Activated CD4-positive, alpha-beta memory T cell treated with anti-CD3 and anti-CD28 coated beads for 36 hours (primary cell): ENCODE data around the gene RNGTT. TPM values are rescaled to one million over a fixed set of nuclear protein-coding genes. Genes with fewer than 3 reads are reported as not detected.
A peak's percentile ranks its signal among the peaks of the same experiment; 100 is the strongest.

ENCODE experiments used
- CTCF ChIA-PET: fragments of 350-600 bp; sonication (Branson Sonifier 250); formaldehyde crosslinking; loops from one replicate; lab custom pipeline; 2021; ENCODE audit warnings: antibody characterized with exemption, inconsistent platforms; lab: Charles Lee
- POLR2A ChIA-PET: fragments of 350-600 bp; sonication (Branson Sonifier 250); formaldehyde crosslinking; loops from one replicate; lab custom pipeline; 2021; ENCODE audit warnings: antibody characterized with exemption; lab: Charles Lee
- DNase-seq: peaks from one replicate; pipeline ENCODE4 v3.0.0-alpha.2; 2020
- H3K27ac Mint-ChIP-seq: one replicate; pipeline ENCODE4 v1.8.0; 2021; ENCODE audit warnings: mixed read lengths
- H3K27me3 Mint-ChIP-seq: one replicate; pipeline ENCODE4 v1.8.0; 2021; ENCODE audit warnings: mixed read lengths
- H3K36me3 Mint-ChIP-seq: one replicate; pipeline ENCODE4 v1.8.0; 2021; ENCODE audit warnings: mixed read lengths
- H3K4me1 Mint-ChIP-seq: one replicate; pipeline ENCODE4 v1.8.0; 2021; ENCODE audit warnings: low read depth, mixed read lengths
- H3K4me3 Mint-ChIP-seq: one replicate; pipeline ENCODE4 v1.8.0; 2021; ENCODE audit warnings: mild to moderate bottlenecking, mixed read lengths
- H3K9me3 Mint-ChIP-seq: one replicate; pipeline ENCODE4 v1.8.0; 2021; ENCODE audit warnings: mixed read lengths
- intact Hi-C: fragments of 100-400 bp; cut with micrococcal nuclease; formaldehyde crosslinking; loops from one replicate; pipeline ENCODE4 v1.15.1; 2023
- total RNA-seq, 2 experiments: library from RNA; stranded (reverse); gene quantifications; one replicate each; pipeline ENCODE4 v1.2.3, GENCODE V29; 2021

The RNGTT gene
- total RNA-seq, 2 experiments from 2014 or later = 21.3 to 22.0 TPM

GRCh38 chr6:88870717-88871330 lies 92.6 kb downstream of the RNGTT start:
- Mint-ChIP-seq H3K4me3 (no peak overlapping the region), H3K27me3 (no peaks in the 10 kb centered on the region), H3K36me3 (peaks cover 3% of the 10 kb centered on the region), H3K27ac (no peak overlapping the region), H3K4me1 (peaks cover 25% of the 10 kb centered on the region), H3K9me3 (no peaks in the 10 kb centered on the region)
- CTCF ChIA-PET = interaction anchor here (0.6 to 3.0 kb wide), 22 partner anchors 9 to 1477 kb away, joined by 3 to 16 read pairs (median 4); no protein-coding TSS in a partner anchor
- peak; percentile 17 for DNase-seq
- intact Hi-C loops = loop anchor here (1.0 to 5.0 kb wide), 3 partner anchors 89 to 1398 kb away; no protein-coding TSS in a partner anchor
- POLR2A ChIA-PET = no interaction called here

GRCh38 chr6:88869263-88870020 lies 94.0 kb downstream of the RNGTT start:
- no peak overlapping the region for H3K4me3 Mint-ChIP-seq
- H3K27ac Mint-ChIP-seq = no peak overlapping the region
- DNase-seq = no peak
- H3K9me3 Mint-ChIP-seq = no peaks in the 10 kb centered on the region
- peaks cover 3% of the 10 kb centered on the region for H3K36me3 Mint-ChIP-seq
- CTCF ChIA-PET = interaction anchor here (0.7 to 3.0 kb wide), 5 partner anchors 18 to 1496 kb away, joined by 3 to 16 read pairs (median 5); no protein-coding TSS in a partner anchor
- POLR2A ChIA-PET = no interaction called here
- H3K27me3 Mint-ChIP-seq = no peaks in the 10 kb centered on the region
- intact Hi-C loops = loop anchor here (1.0 to 10.0 kb wide), 4 partner anchors 87 to 1396 kb away; no protein-coding TSS in a partner anchor
- peaks cover 35% of the 10 kb centered on the region for H3K4me1 Mint-ChIP-seq

- DNase-seq = no peak
- intact Hi-C loops = loop anchor here (10.0 kb wide), 1 partner anchor 213 kb away; no protein-coding TSS in a partner anchor
- CTCF ChIA-PET = interaction anchor here (0.8 to 1.1 kb wide), 3 partner anchors 32 to 1475 kb away, joined by 3 to 6 read pairs (median 4); no protein-coding TSS in a partner anchor
These were observed 95.3 kb downstream of the RNGTT start for GRCh38 chr6:88867841-88868731.

DNA sequence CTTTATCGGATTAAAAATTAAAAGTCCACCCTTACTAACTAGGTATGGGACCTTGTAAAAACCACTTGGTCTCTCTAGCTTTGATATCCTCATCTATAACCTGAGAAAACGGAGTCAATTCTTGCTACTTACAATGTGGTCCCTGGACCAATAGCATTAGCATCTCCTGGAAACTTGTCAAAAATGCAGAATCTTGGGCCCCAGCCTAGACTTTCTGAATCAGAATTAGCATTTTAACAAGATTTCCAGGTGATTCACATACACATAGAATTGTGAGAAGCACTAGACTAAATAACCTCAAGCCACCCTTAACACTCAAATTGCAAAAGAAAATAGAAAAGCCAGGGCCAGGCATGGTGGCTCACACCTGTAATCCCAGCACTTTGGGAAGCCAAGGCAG lies 96.6 kb downstream of the RNGTT start:
- intact Hi-C loops = loop anchor here (10.0 kb wide), 1 partner anchor 212 kb away; no protein-coding TSS in a partner anchor
- POLR2A ChIA-PET = no interaction called here

More at GRCh38 chr6:88867841-88868731, 95.3 kb downstream of the RNGTT start:
- Mint-ChIP-seq H3K4me3 (no peak overlapping the region), H3K4me1 (peaks cover 33% of the 10 kb centered on the region), H3K9me3 (no peaks in the 10 kb centered on the region), H3K27me3 (no peaks in the 10 kb centered on the region), H3K27ac (no peak overlapping the region), H3K36me3 (peaks cover 3% of the 10 kb centered on the region)
- POLR2A ChIA-PET = no interaction called here

GRCh38 chr6:88865275-88865674 lies 98.1 kb downstream of the RNGTT start:
- Mint-ChIP-seq H3K27me3 (no peaks in the 10 kb centered on the region), H3K4me3 (no peak overlapping the region), H3K4me1 (peaks cover 28% of the 10 kb centered on the region), H3K9me3 (no peaks in the 10 kb centered on the region), H3K36me3 (peaks cover 12% of the 10 kb centered on the region), H3K27ac (no peak overlapping the region)
- ChIA-PET CTCF (interaction anchor here (0.7 kb wide), 1 partner anchor 890 kb away, joined by 3 read pairs; no protein-coding TSS in a partner anchor), POLR2A (no interaction called here)
- intact Hi-C loops = loop anchor here (10.0 kb wide), 1 partner anchor 210 kb away; no protein-coding TSS in a partner anchor
- no peak for DNase-seq

More for the DNA sequence above, 96.6 kb downstream of the RNGTT start:
- Mint-ChIP-seq H3K9me3 (no peaks in the 10 kb centered on the region), H3K27ac (no peak overlapping the region), H3K27me3 (no peaks in the 10 kb centered on the region), H3K36me3 (peaks cover 12% of the 10 kb centered on the region), H3K4me1 (peaks cover 28% of the 10 kb centered on the region), H3K4me3 (no peak overlapping the region)
- no peak for DNase-seq
- CTCF ChIA-PET = no interaction called here

GRCh38 chr6:88864359-88865054 lies 98.9 kb downstream of the RNGTT start:
- peaks cover 28% of the 10 kb centered on the region for H3K4me1 Mint-ChIP-seq

DNA sequence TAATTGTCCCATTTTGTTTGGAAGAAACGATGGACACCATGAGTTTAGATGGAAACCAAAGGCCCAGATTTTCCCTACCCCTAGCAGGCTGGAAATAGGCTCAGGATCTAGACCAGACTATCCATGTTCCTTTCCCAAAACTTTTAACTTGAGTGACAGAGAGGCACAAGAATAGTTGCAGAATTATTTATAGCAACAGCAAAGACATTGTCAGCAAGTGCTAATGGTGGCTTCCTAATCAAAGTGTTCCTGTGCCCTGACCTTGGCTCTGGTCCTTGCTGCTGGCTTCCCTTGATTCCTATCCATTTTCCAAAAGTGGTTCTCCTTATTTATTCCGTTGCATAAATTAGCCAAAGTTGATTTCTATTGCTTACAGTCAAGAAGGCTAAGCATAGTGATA lies 103.1 kb downstream of the RNGTT start:
- peaks cover 9% of the 10 kb centered on the region for H3K36me3 Mint-ChIP-seq
- intact Hi-C loops = loop anchor here (10.0 kb wide), 1 partner anchor 206 kb away; no protein-coding TSS in a partner anchor
- no peak overlapping the region for H3K4me3 Mint-ChIP-seq
- no peak overlapping the region for H3K27ac Mint-ChIP-seq
- H3K4me1 Mint-ChIP-seq = peaks cover 12% of the 10 kb centered on the region
- no peaks in the 10 kb centered on the region for H3K9me3 Mint-ChIP-seq
- CTCF ChIA-PET = interaction anchor here (0.6 kb wide), 1 partner anchor 11 kb away, joined by 4 read pairs; no protein-coding TSS in a partner anchor
- DNase-seq = no peak
- POLR2A ChIA-PET = no interaction called here
- H3K27me3 Mint-ChIP-seq = no peaks in the 10 kb centered on the region

More at GRCh38 chr6:88864359-88865054, 98.9 kb downstream of the RNGTT start:
- Mint-ChIP-seq H3K27ac (peak overlapping the region; percentile 3), H3K36me3 (peaks cover 12% of the 10 kb centered on the region), H3K9me3 (no peaks in the 10 kb centered on the region), H3K4me3 (no peak overlapping the region), H3K27me3 (no peaks in the 10 kb centered on the region)
- no peak for DNase-seq
- ChIA-PET CTCF (no interaction called here), POLR2A (no interaction called here)
- intact Hi-C loops = loop anchor here (10.0 kb wide), 1 partner anchor 210 kb away; no protein-coding TSS in a partner anchor

- no peak overlapping the region for H3K4me3 Mint-ChIP-seq
- intact Hi-C loops = no loop called here
- H3K27ac Mint-ChIP-seq = no peak overlapping the region
- no peak for DNase-seq
- no peaks in the 10 kb centered on the region for H3K4me1 Mint-ChIP-seq
- H3K36me3 Mint-ChIP-seq = peaks cover 11% of the 10 kb centered on the region
- no peaks in the 10 kb centered on the region for H3K27me3 Mint-ChIP-seq
- ChIA-PET CTCF (interaction anchor here (2.0 kb wide), 1 partner anchor 13 kb away, joined by 10 read pairs; no protein-coding TSS in a partner anchor), POLR2A (interaction anchor here (0.6 kb wide), 1 partner anchor 49 kb away, joined by 3 read pairs; no protein-coding TSS in a partner anchor)
- H3K9me3 Mint-ChIP-seq = no peaks in the 10 kb centered on the region
These were observed 105.0 kb downstream of the RNGTT start for GRCh38 chr6:88858455-88858854.

DNA sequence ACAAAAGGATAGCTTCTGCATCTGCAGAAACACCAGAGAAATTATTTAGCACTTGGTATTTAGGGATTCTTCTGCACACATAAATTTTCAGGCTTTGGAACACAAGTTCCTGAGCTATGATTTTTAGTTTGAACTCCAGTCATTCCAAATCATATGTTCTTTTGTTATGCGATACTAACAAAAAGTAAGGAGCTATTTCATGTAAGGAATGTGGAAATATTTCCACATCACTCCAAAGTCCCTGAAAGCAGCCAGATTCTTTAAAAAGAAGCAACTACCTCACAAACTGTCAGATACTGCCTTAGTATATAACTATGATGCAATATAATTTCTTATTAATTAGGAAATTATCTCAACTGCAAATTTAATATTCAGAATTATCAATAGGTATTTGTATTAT lies 106.9 kb downstream of the RNGTT start:
- no peaks in the 10 kb centered on the region for H3K27me3 Mint-ChIP-seq
- H3K36me3 Mint-ChIP-seq = peaks cover 4% of the 10 kb centered on the region
- H3K4me1 Mint-ChIP-seq = no peaks in the 10 kb centered on the region
- no peak overlapping the region for H3K27ac Mint-ChIP-seq
- DNase-seq = no peak
- CTCF ChIA-PET = no interaction called here
- POLR2A ChIA-PET = no interaction called here
- no peak overlapping the region for H3K4me3 Mint-ChIP-seq
- intact Hi-C loops = no loop called here
- H3K9me3 Mint-ChIP-seq = no peaks in the 10 kb centered on the region

GRCh38 chr6:88855541-88856147 lies 107.8 kb downstream of the RNGTT start:
- H3K27ac Mint-ChIP-seq = no peak overlapping the region
- intact Hi-C loops = no loop called here
- H3K4me1 Mint-ChIP-seq = no peaks in the 10 kb centered on the region
- CTCF ChIA-PET = no interaction called here
- H3K36me3 Mint-ChIP-seq = peaks cover 4% of the 10 kb centered on the region
- no peak overlapping the region for H3K4me3 Mint-ChIP-seq
- no peaks in the 10 kb centered on the region for H3K27me3 Mint-ChIP-seq
- POLR2A ChIA-PET = interaction anchor here (0.7 kb wide), 1 partner anchor 9 kb away, joined by 3 read pairs; no protein-coding TSS in a partner anchor
- no peak for DNase-seq
- H3K9me3 Mint-ChIP-seq = no peaks in the 10 kb centered on the region
